GM23248 (cell line): Measurements from ENCODE around the gene PHACTR3. TPM values are rescaled to one million over a fixed set of nuclear protein-coding genes. Genes with fewer than 3 reads are reported as not detected.
"Not testable (repeated sequence)": the region's sequence is repeated elsewhere in the genome, so short reads cannot be mapped to it uniquely, and the experiment has no call there.

Source experiments
- DNase-seq: peaks from one replicate; pipeline ENCODE4 v3.0.0-alpha.2; 2015
- H2AFZ ChIP-seq: fragments of 200-600 bp; sonication (generic); 2 replicates; pipeline ENCODE4 v1.6.1; 2016; ENCODE audit warnings: antibody characterized with exemption
- H3F3A ChIP-seq: fragments of 200-600 bp; sonication (generic); 2 replicates; pipeline ENCODE4 v1.6.1; 2016; ENCODE audit warnings: mild to moderate bottlenecking, antibody characterized with exemption, mixed run types; ENCODE audit not compliant: insufficient read depth
- H3K27ac ChIP-seq: fragments of 200-600 bp; sonication (generic); 2 replicates; pipeline ENCODE4 v1.5.1; 2016; ENCODE audit warnings: mild to moderate bottlenecking
- H3K27me3 ChIP-seq: fragments of 200-600 bp; sonication (generic); replicated peaks from 2 replicates; pipeline ENCODE4 v1.6.1; 2016; ENCODE audit warnings: mild to moderate bottlenecking; ENCODE audit not compliant: insufficient read depth
- H3K36me3 ChIP-seq: fragments of 200-600 bp; sonication (generic); 2 replicates; pipeline ENCODE4 v1.6.1; 2016; ENCODE audit warnings: low read depth, mild to moderate bottlenecking
- H3K4me1 ChIP-seq: fragments of 200-600 bp; sonication (generic); 2 replicates; pipeline ENCODE4 v1.6.1; 2016; ENCODE audit warnings: mild to moderate bottlenecking; ENCODE audit not compliant: insufficient read depth
- H3K4me2 ChIP-seq: fragments of 200-600 bp; sonication (generic); one replicate; pipeline ENCODE4 v1.6.1; 2016; ENCODE audit warnings: mild to moderate bottlenecking; ENCODE audit not compliant: unreplicated experiment
- H3K4me3 ChIP-seq: fragments of 200-600 bp; sonication (generic); 2 replicates; pipeline ENCODE4 v1.5.1; 2016; ENCODE audit warnings: mild to moderate bottlenecking
- H3K79me2 ChIP-seq: fragments of 200-600 bp; sonication (generic); 2 replicates; pipeline ENCODE4 v1.6.1; 2016; ENCODE audit warnings: mild to moderate bottlenecking; ENCODE audit not compliant: insufficient read depth
- H3K9ac ChIP-seq: fragments of 200-600 bp; sonication (generic); 2 replicates; pipeline ENCODE4 v1.6.1; 2016; ENCODE audit warnings: mild to moderate bottlenecking
- H3K9me2 ChIP-seq: fragments of 200-600 bp; sonication (generic); 2 replicates; pipeline ENCODE4 v1.6.1; 2016; ENCODE audit warnings: mixed run types, mild to moderate bottlenecking, moderate library complexity; ENCODE audit not compliant: insufficient read depth
- H3K9me3 ChIP-seq: fragments of 200-600 bp; sonication (generic); one replicate; pipeline ENCODE4 v1.6.1; 2017; ENCODE audit warnings: low read depth
- H4K20me1 ChIP-seq: fragments of 200-600 bp; sonication (generic); 2 replicates; pipeline ENCODE4 v1.6.0; 2016; ENCODE audit not compliant: insufficient read depth
- EZH2 ChIP-seq: fragments of 200-600 bp; sonication (generic); IDR thresholded peaks from 2 replicates; pipeline ENCODE4 v1.6.1; 2018; ENCODE audit warnings: antibody characterized with exemption, mild to moderate bottlenecking; ENCODE audit not compliant: insufficient read depth, poor library complexity, severe bottlenecking
- EZH2phosphoT487 ChIP-seq: fragments of 200-600 bp; sonication (generic); IDR thresholded peaks from 2 replicates; pipeline ENCODE4 v1.6.1; 2018; ENCODE audit warnings: antibody characterized with exemption, moderate library complexity, mild to moderate bottlenecking, low read depth; ENCODE audit not compliant: insufficient read depth
- WGBS, 2 experiments: methylation state at CpG; one replicate each; pipeline ENCODE4 v1.1.6; 2015 to 2017; ENCODE audit warnings: low lambda C conversion rate in 2 of 2, low coverage in 1 of 2; ENCODE audit errors: missing lambda C conversion rate in 2 of 2; 5-methylcytosine and 5-hydroxymethylcytosine counted together
- in situ Hi-C: fragments of 300-500 bp; cut with MboI; formaldehyde crosslinking; loops from 2 replicates; pipeline ENCODE4 v1.15.0; 2020
- polyA plus RNA-seq: library from polyadenylated mRNA; unstranded; fragments of >200 nt; fragmentation: Nextera tagmentation; extraction: Ambion mirVana; gene quantifications from 2 replicates; pipeline ENCODE4 v1.2.1, GENCODE V29; 2016
- total RNA-seq: library from RNA; depleted of rRNA; stranded (reverse); fragments of >200 nt; shearing (Covaris generic); gene quantifications from 2 replicates; pipeline ENCODE4 v1.2.3, GENCODE V29; 2014

The PHACTR3 gene
- total and polyA plus RNA-seq, 2 experiments from 2014 or later = not detected

DNA sequence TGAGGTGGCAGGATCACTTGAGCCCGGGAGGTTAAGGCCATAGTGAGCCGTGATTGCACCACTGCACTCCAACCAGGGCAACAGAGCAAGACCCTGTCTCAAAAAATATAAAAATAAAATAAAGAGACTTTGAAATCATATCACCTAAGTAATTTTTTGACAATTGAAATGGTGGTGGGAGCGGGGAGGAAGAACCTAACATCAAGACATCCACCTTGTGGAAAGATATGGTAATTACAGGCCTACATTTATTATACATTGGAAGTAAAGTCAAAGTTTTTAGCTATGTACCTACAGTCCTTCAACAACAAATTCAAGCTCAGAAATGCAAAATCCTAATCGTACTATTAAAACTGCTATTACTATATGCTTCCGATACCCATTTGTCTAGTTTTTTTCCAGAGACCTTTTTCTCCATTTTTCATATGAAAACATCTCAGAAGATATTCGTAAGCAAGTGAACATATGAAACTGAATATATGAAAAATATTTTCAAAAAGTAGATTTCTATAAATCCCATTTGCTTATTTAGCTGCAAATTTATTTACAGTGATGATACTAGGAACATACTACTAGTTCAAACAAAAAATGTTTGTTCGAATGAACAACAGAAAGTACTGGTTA lies 245.8 kb downstream of the PHACTR3 start:
- H4K20me1 ChIP-seq = no peaks in the 10 kb centered on the region
- no peaks in the 10 kb centered on the region for H3K4me1 ChIP-seq
- H3K4me3 ChIP-seq = no peak overlapping the region
- H3K79me2 ChIP-seq = no peaks in the 10 kb centered on the region
- TF ChIP-seq EZH2 = no peak
- TF ChIP-seq EZH2phosphoT487 = no peak
- no peaks in the 10 kb centered on the region for H3K9me3 ChIP-seq
- no peaks in the 10 kb centered on the region for H3K9me2 ChIP-seq
- H3K27ac ChIP-seq = no peak overlapping the region
- in situ Hi-C loops = no loop called here
- no peaks in the 10 kb centered on the region for H3K36me3 ChIP-seq
- no peaks in the 10 kb centered on the region for H3F3A ChIP-seq
- no peak overlapping the region for H2AFZ ChIP-seq
- WGBS, 2 experiments = 69 to 72% methylated on average over 7 of the region's 7 CpGs
- no peak overlapping the region for H3K9ac ChIP-seq
- H3K4me2 ChIP-seq = no peak overlapping the region
- H3K27me3 ChIP-seq = no peaks in the 10 kb centered on the region
- peak; percentile 46 for DNase-seq

DNA sequence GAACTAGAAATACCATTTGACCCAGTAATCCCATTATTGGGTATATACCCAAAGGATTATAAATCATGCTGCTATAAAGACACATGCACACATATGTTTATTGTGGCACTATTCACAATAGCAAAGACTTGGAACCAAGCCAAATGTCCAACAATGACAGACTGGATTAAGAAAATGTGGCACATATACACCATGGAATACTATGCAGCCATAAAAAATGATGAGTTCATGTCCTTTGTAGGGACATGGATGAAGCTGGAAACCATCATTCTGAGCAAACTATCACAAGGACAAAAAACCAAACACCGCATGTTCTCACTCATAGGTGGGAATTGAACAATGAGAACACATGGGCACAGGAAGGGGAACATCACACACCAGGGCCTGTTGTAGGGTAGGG lies 252.2 kb downstream of the PHACTR3 start:
- H3K9ac ChIP-seq, H3K9me2 ChIP-seq, H3K9me3 ChIP-seq, H3K4me2 ChIP-seq, H3K79me2 ChIP-seq, H3K27ac ChIP-seq, H3K4me1 ChIP-seq, in situ Hi-C loops, DNase-seq, H3K4me3 ChIP-seq, H3K36me3 ChIP-seq, H2AFZ ChIP-seq, H4K20me1 ChIP-seq, H3F3A ChIP-seq, H3K27me3 ChIP-seq: not testable (repeated sequence)
- 86 to 100% methylated on average over 1 of the region's 1 CpG for WGBS, 2 experiments

DNA sequence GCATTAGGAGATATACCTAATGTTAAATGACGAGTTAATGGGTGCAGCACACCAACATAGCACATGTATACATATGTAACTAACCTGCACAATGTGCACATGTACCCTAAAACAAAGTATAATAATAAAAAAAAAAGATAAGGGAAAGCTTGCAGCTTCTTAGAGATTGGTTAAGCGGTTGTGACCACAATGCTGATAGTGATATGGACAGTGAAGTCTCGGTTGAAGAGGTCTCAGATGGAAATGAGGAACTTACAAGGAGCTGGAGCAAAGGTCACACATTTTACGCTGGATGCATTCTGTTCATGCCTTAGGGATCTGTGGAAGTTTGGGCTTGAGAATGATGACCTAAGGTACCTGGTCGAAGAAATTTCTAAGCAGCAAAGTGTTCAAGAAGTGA lies 252.6 kb downstream of the PHACTR3 start:
- H3K9me3 ChIP-seq, DNase-seq, H3K9me2 ChIP-seq, H3K4me1 ChIP-seq, H3K9ac ChIP-seq, H3K79me2 ChIP-seq, H3F3A ChIP-seq, in situ Hi-C loops, H3K27me3 ChIP-seq, H3K36me3 ChIP-seq, H3K27ac ChIP-seq, H2AFZ ChIP-seq, H4K20me1 ChIP-seq, H3K4me2 ChIP-seq, H3K4me3 ChIP-seq: not testable (repeated sequence)
- WGBS, 2 experiments = 67 to 69% methylated on average over 5 of the region's 5 CpGs

DNA sequence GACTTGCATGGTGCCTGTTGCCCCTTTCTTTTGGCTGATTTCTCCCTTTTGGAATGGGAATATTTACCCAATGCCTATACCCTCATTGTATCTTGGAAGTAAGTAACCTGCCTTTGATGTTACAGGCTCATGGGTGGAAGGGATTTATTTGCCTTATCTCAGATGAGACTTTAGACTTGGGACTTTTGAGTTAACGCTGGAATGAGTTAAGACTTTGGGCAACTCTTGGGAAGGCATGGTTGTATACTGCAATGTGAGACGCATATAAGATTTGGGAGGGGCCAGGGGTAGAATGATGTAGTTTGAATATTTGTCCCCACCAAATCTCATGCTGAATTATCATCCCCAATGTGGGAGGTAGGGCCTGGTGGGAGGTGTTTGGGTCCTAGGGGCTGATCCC lies 253.6 kb downstream of the PHACTR3 start:
- Histone ChIP-seq H3K36me3 (no peaks in the 10 kb centered on the region), H3K4me2 (no peak overlapping the region), H3K4me1 (no peaks in the 10 kb centered on the region), H3F3A (no peaks in the 10 kb centered on the region), H3K79me2 (no peaks in the 10 kb centered on the region), H3K27me3 (no peaks in the 10 kb centered on the region), H3K27ac (no peak overlapping the region), H3K9ac (no peak overlapping the region), H3K9me3 (no peaks in the 10 kb centered on the region), H2AFZ (no peak overlapping the region), H3K9me2 (no peaks in the 10 kb centered on the region), H3K4me3 (no peak overlapping the region), H4K20me1 (no peaks in the 10 kb centered on the region)
- 78 to 80% methylated on average over 2 of the region's 2 CpGs for WGBS, 2 experiments
- in situ Hi-C loops = no loop called here
- no peak for TF ChIP-seq EZH2phosphoT487
- TF ChIP-seq EZH2 = no peak
- DNase-seq = no peak

DNA sequence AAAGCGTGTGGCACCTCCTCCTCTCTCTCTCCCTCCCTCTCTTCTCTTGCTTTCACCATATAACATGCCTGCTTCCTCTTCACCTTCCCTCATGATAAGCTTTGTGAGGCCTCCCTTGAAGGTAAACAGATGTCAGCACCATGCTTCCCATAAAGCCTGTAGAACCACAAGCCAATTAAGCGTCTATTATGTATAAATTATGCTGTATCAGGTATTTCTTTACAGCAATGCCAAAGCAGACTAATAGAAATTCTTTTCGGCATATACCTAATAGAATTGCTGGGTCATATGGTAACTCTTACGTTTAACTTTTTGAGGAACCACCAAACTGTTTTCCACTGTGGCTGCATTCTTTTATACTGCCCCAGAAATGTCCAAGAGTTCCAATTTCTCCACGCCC lies 254.1 kb downstream of the PHACTR3 start:
- Histone ChIP-seq H3K4me3 (no peak overlapping the region), H3K79me2 (no peaks in the 10 kb centered on the region), H3K36me3 (no peaks in the 10 kb centered on the region), H3K9me2 (no peaks in the 10 kb centered on the region), H3K4me1 (no peaks in the 10 kb centered on the region), H3K9me3 (no peaks in the 10 kb centered on the region), H4K20me1 (no peaks in the 10 kb centered on the region), H3K27ac (no peak overlapping the region), H2AFZ (no peak overlapping the region), H3K9ac (no peak overlapping the region), H3K27me3 (no peaks in the 10 kb centered on the region), H3K4me2 (no peak overlapping the region), H3F3A (no peaks in the 10 kb centered on the region)
- WGBS, 2 experiments = 61 to 62% methylated on average over 5 of the region's 5 CpGs
- DNase-seq = no peak
- no peak for TF ChIP-seq EZH2
- in situ Hi-C loops = no loop called here
